OCI-LY1 (cell line): Measurements from ENCODE around the gene SCAMP2.

ENCODE experiments used
- EZH2 ChIP-seq: fragments of 200-600 bp; sonication (generic), shearing (Covaris generic); IDR thresholded peaks from 2 replicates; pipeline ENCODE4 v1.8.0; 2017; ENCODE audit warnings: borderline replicate concordance, mixed run types, mild to moderate bottlenecking, antibody characterized with exemption, low read length, moderate library complexity, mixed read lengths
- TF ChIP-seq, protein P1 (sequence below): fragments of 200-600 bp; sonication (generic), shearing (Covaris generic); IDR thresholded peaks from 2 replicates; pipeline ENCODE4 v1.5.1; 2017; ENCODE audit warnings: mild to moderate bottlenecking, antibody characterized with exemption, low read length, moderate library complexity, mixed read lengths

DNA sequence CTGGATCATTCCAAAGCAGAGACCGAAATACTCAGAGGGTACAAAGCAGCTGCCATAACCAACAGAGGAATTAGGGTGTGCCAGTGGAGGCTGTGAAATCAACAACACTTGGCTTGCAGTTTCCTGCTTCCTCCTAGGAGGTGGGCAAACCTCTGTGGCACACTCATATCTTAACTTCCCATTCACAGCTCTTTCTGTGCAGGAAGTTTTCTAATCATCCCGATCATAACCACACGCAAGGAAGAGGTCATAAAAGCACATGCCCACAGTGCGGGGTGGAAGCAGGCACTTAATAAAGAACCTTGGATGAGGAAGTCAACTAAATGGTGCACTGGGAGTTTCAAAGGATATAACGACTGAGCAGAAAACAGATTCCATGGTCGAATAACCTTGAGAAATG lies 5.1 kb downstream of the SCAMP2 start:
- TF ChIP-seq, protein P1, sequence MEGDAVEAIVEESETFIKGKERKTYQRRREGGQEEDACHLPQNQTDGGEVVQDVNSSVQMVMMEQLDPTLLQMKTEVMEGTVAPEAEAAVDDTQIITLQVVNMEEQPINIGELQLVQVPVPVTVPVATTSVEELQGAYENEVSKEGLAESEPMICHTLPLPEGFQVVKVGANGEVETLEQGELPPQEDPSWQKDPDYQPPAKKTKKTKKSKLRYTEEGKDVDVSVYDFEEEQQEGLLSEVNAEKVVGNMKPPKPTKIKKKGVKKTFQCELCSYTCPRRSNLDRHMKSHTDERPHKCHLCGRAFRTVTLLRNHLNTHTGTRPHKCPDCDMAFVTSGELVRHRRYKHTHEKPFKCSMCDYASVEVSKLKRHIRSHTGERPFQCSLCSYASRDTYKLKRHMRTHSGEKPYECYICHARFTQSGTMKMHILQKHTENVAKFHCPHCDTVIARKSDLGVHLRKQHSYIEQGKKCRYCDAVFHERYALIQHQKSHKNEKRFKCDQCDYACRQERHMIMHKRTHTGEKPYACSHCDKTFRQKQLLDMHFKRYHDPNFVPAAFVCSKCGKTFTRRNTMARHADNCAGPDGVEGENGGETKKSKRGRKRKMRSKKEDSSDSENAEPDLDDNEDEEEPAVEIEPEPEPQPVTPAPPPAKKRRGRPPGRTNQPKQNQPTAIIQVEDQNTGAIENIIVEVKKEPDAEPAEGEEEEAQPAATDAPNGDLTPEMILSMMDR, result no peak
- no peak for TF ChIP-seq EZH2
